H1 (cell line): ENCODE measurements around the gene MINDY1. TPM values are rescaled to one million over a fixed set of nuclear protein-coding genes. Genes with fewer than 3 reads are reported as not detected.

Experiments used
- CTCF ChIA-PET: fragments of 300-600 bp; sonication (Branson Sonifier 250); formaldehyde crosslinking; loops from one replicate; lab custom pipeline; 2021; ENCODE audit not compliant: partially characterized antibody; lab: Charles Lee
- POLR2A ChIA-PET: fragments of 300-600 bp; sonication (Branson Sonifier 250); formaldehyde crosslinking; loops from one replicate; lab custom pipeline; 2021; ENCODE audit warnings: inconsistent platforms; ENCODE audit not compliant: partially characterized antibody; lab: Charles Lee
- DNase-seq, 2 experiments: peaks; one replicate each; pipeline versions ENCODE4 v3.0.0 to v3.0.0-alpha.2; 2010 to 2022; ENCODE audit warnings: low spot score in 2 of 2, low read depth in 1 of 2, mixed read lengths in 1 of 2
- FAIRE-seq: peaks from 2 replicates; lab custom pipeline; 2011; peaks lifted over from hg19 to GRCh38; lab: Jason Lieb, UNC
- H2AFZ ChIP-seq: 2 replicates; pipeline ENCODE4 v1.8.1; 2012; ENCODE audit warnings: low read length, inconsistent platforms
- H2AK5ac ChIP-seq: 2 replicates; pipeline ENCODE4 v1.6.1; 2013; ENCODE audit warnings: low read depth, low read length
- H2BK120ac ChIP-seq: replicated peaks from 2 replicates; pipeline ENCODE3; 2013; ENCODE audit warnings: low read depth, low read length, inconsistent platforms
- H2BK12ac ChIP-seq: 2 replicates; pipeline ENCODE4 v1.6.1; 2013; ENCODE audit warnings: low read depth, low read length
- H2BK15ac ChIP-seq: 2 replicates; pipeline ENCODE4 v1.6.1; 2013; ENCODE audit warnings: low read length
- H2BK20ac ChIP-seq: 2 replicates; pipeline ENCODE4 v1.6.1; 2013; ENCODE audit warnings: low read length
- H2BK5ac ChIP-seq: 2 replicates; pipeline ENCODE4 v1.6.1; 2013; ENCODE audit warnings: low read depth, low read length
- H3K14ac ChIP-seq: 2 replicates; pipeline ENCODE4 v1.6.1; 2013; ENCODE audit warnings: inconsistent platforms; ENCODE audit not compliant: insufficient read length
- H3K18ac ChIP-seq: 2 replicates; pipeline ENCODE4 v1.6.1; 2013; ENCODE audit warnings: low read length; ENCODE audit errors: extremely low read depth
- H3K23ac ChIP-seq: 2 replicates; pipeline ENCODE4 v1.6.1; 2013; ENCODE audit warnings: inconsistent platforms; ENCODE audit not compliant: insufficient read length
- H3K23me2 ChIP-seq: 2 replicates; pipeline ENCODE4 v1.6.1; 2013; ENCODE audit warnings: low read depth, low read length
- H3K27ac ChIP-seq: 2 replicates; pipeline ENCODE4 v1.6.1; 2011; ENCODE audit warnings: low read depth, low read length, inconsistent platforms
- H3K27me3 ChIP-seq, 4 experiments: replicated peaks in 1 of 4; 1 replicate in 1 of 4; 2 replicates in 3 of 4; pipeline versions ENCODE4 v1.6.1 to v1.8.1; 2011 to 2013; ENCODE audit warnings: low read length in 3 of 4, mild to moderate bottlenecking in 3 of 4, inconsistent platforms in 2 of 4, mixed read lengths in 2 of 4, moderate library complexity in 1 of 4; ENCODE audit not compliant: control insufficient read depth in 3 of 4, insufficient read depth in 3 of 4; ENCODE audit errors: extremely low read depth in 1 of 4
- H3K36me3 ChIP-seq, 4 experiments: 2 replicates each; pipeline versions ENCODE4 v1.6.1 to v1.8.1; 2011 to 2013; ENCODE audit warnings: mild to moderate bottlenecking in 4 of 4, low read length in 3 of 4, moderate library complexity in 2 of 4, control low read depth in 1 of 4, inconsistent platforms in 1 of 4; ENCODE audit not compliant: insufficient read depth in 4 of 4, control insufficient read depth in 2 of 4
- H3K4ac ChIP-seq: replicated peaks from 2 replicates; pipeline ENCODE3; 2013; ENCODE audit warnings: low read length, low read depth, mixed read lengths, inconsistent platforms; ENCODE audit not compliant: insufficient read length
- H3K4me1 ChIP-seq, 4 experiments: replicated peaks in 1 of 4; 1 replicate in 1 of 4; 2 replicates in 3 of 4; pipeline versions ENCODE4 v1.6.1 to v1.8.1; 2011 to 2013; ENCODE audit warnings: low read length in 3 of 4, inconsistent platforms in 2 of 4, mixed read lengths in 1 of 4; ENCODE audit not compliant: insufficient read depth in 4 of 4, control insufficient read depth in 3 of 4
- H3K4me2 ChIP-seq, 2 experiments: 2 replicates each; pipeline versions ENCODE4 v1.6.1 to v1.8.1; 2011 to 2013; ENCODE audit warnings: low read depth in 2 of 2, low read length in 2 of 2, control low read depth in 1 of 2, inconsistent platforms in 1 of 2, mild to moderate bottlenecking in 1 of 2; ENCODE audit not compliant: insufficient read depth in 1 of 2
- H3K4me3 ChIP-seq, 4 experiments: fragments of 200-600, 300-600 bp in 1 of 4; sonication (generic), shearing (Covaris generic), sonication (Bioruptor Twin) in 1 of 4; 2 replicates each; pipeline versions ENCODE4 v1.5.1 to v1.8.1; 2011 to 2016; ENCODE audit warnings: low read length in 4 of 4, low read depth in 3 of 4, control low read depth in 2 of 4, inconsistent platforms in 2 of 4, mild to moderate bottlenecking in 2 of 4, mixed read lengths in 1 of 4, moderate library complexity in 1 of 4; ENCODE audit not compliant: insufficient read depth in 2 of 4; ENCODE audit errors: extremely low read depth in 1 of 4
- H3K56ac ChIP-seq: replicated peaks from 2 replicates; pipeline ENCODE3; 2013; ENCODE audit warnings: low read depth, mild to moderate bottlenecking, mixed read lengths, low read length, inconsistent platforms; ENCODE audit not compliant: insufficient read length
- H3K79me1 ChIP-seq: 2 replicates; pipeline ENCODE4 v1.6.1; 2013; ENCODE audit warnings: low read depth, low read length, control low read depth
- H3K79me2 ChIP-seq, 2 experiments: 2 replicates each; pipeline versions ENCODE4 v1.6.1 to v1.8.1; 2012 to 2013; ENCODE audit warnings: low read length in 2 of 2, mild to moderate bottlenecking in 2 of 2, inconsistent platforms in 1 of 2; ENCODE audit not compliant: insufficient read depth in 2 of 2, control insufficient read depth in 1 of 2
- H3K9ac ChIP-seq, 4 experiments: replicated peaks in 1 of 4; 1 replicate in 1 of 4; 2 replicates in 3 of 4; pipeline versions ENCODE4 v1.6.1 to v1.8.1; 2011 to 2013; ENCODE audit warnings: low read depth in 3 of 4, low read length in 3 of 4, control low read depth in 2 of 4, mild to moderate bottlenecking in 2 of 4, moderate library complexity in 2 of 4, inconsistent platforms in 1 of 4; ENCODE audit errors: extremely low read depth in 1 of 4
- H3K9me3 ChIP-seq, 2 experiments: 2 replicates each; pipeline versions ENCODE4 v1.6.1 to v1.8.1; 2012 to 2013; ENCODE audit warnings: mild to moderate bottlenecking in 2 of 2, moderate library complexity in 2 of 2, control low read depth in 1 of 2, inconsistent platforms in 1 of 2, low read depth in 1 of 2, low read length in 1 of 2, mixed read lengths in 1 of 2; ENCODE audit not compliant: insufficient read depth in 2 of 2
- H4K20me1 ChIP-seq, 2 experiments: replicated peaks in 1 of 2; 2 replicates each; pipeline versions ENCODE3 to v1.8.1; 2011 to 2013; ENCODE audit warnings: inconsistent platforms in 2 of 2, low read length in 2 of 2, mild to moderate bottlenecking in 1 of 2; ENCODE audit not compliant: insufficient read depth in 2 of 2, control insufficient read depth in 1 of 2
- H4K5ac ChIP-seq: 2 replicates; pipeline ENCODE4 v1.6.1; 2013; ENCODE audit warnings: low read length, low read depth, mixed read lengths, inconsistent platforms; ENCODE audit not compliant: insufficient read length
- H4K8ac ChIP-seq: 2 replicates; pipeline ENCODE4 v1.8.0; 2013; ENCODE audit warnings: mild to moderate bottlenecking, moderate library complexity, low read length, inconsistent platforms; ENCODE audit not compliant: insufficient read depth; ENCODE audit errors: extremely low read depth
- H4K91ac ChIP-seq: replicated peaks from 2 replicates; pipeline ENCODE3; 2013; ENCODE audit warnings: low read length, mixed read lengths, inconsistent platforms; ENCODE audit not compliant: insufficient read length
- CHD1 ChIP-seq: IDR thresholded peaks from 2 replicates; pipeline ENCODE4 v1.6.1; 2012; ENCODE audit warnings: low read depth, low read length, improper control_type of control experiment
- HDAC2 ChIP-seq, 2 experiments: fragments of 300-600 bp in 1 of 2; sonication (generic) in 1 of 2; IDR thresholded peaks; 2 replicates each; pipeline ENCODE4 v1.6.1; 2011 to 2012; ENCODE audit warnings: low read depth in 2 of 2, low read length in 2 of 2, mild to moderate bottlenecking in 2 of 2, moderate library complexity in 2 of 2, borderline replicate concordance in 1 of 2, inconsistent platforms in 1 of 2
- POLR2AphosphoS5 ChIP-seq: IDR thresholded peaks from 2 replicates; pipeline ENCODE4 v1.6.1; 2011; ENCODE audit warnings: low read depth, low read length
- WGBS, 2 experiments: shearing (Covaris generic) in 1 of 2; methylation state at CpG; one replicate each; pipeline versions ENCODE4 v1.1.6 to v1.1.7; 2013 to 2015; ENCODE audit warnings: low lambda C conversion rate in 2 of 2, mixed read lengths in 2 of 2, inconsistent platforms in 1 of 2, low coverage in 1 of 2, missing lambda C conversion rate in 1 of 2; ENCODE audit not compliant: insufficient replicate concordance in 2 of 2, insufficient coverage in 1 of 2, insufficient read length in 1 of 2; ENCODE audit errors: extremely low coverage in 1 of 2, missing lambda C conversion rate in 1 of 2; 5-methylcytosine and 5-hydroxymethylcytosine counted together
- polyA plus RNA-seq, 7 experiments: library from polyadenylated mRNA; depleted of rRNA in 3 of 7; stranded (reverse) in 5 of 7; unstranded in 2 of 7; fragments of >200 nt in 5 of 7; fragments of 200-250 nt in 2 of 7; gene quantifications; 1 replicate in 5 of 7; 2 replicates in 1 of 7; 4 replicates in 1 of 7; pipeline versions ENCODE4 v1.2.1 to v1.2.3, GENCODE V29; 2011 to 2013; ENCODE audit warnings: missing spikeins in 2 of 7, mixed read lengths in 2 of 7
- total RNA-seq: library from RNA; stranded (reverse); fragmentation: NEBNext Ultra II Directional; extraction: Animal tissue kit (Norgen Biotek cat#: 25700); gene quantifications from 2 replicates; pipeline ENCODE4 v1.2.1, GENCODE V29; 2021
- TF ChIP-seq, protein P1 (sequence below): IDR thresholded peaks from 2 replicates; pipeline ENCODE4 v1.6.1; 2012; ENCODE audit warnings: inconsistent platforms

The MINDY1 gene
- total and polyA plus RNA-seq, 2 of the 8 experiments (the other 6 are each of a cell fraction or from before 2014, with no cell fraction given) = 10.3 to 11.4 TPM

DNA sequence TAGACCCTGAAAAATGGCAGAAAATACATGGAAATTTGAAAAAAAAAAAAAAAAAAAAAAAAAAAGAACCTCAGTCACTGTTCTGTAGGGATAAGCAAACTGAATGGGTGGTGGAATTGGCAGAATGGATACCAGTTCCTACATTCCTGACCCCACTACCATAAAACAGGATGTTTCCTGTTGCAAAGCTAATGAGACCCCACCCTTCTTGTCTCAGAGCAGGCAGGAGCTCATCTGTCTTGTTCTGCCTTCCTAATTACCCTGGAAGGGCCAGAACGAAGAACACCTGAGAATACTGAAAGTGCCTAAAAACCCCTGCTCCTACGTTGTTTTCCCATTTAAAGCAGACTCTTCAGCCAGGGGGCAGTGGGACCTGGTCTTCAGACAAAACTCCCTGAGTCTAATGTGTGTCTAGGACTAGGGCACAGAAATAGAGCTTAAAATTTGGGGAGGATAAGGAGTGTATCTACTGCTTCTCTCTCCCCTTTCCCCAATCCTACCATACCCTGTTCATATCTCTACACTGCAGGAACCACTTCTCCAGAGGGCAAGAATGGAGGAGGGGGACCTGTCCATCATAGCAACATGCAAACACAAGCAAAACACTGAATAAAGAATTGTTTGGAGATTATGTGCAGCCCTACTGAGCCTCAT is 44.8 kb upstream of the MINDY1 start:
- Histone ChIP-seq H2AK5ac (no peak overlapping the region), H2BK5ac (no peak overlapping the region), H3K79me1 (peaks cover 8% of the 10 kb centered on the region; the same call in 1 of the 2 replicates), H3K14ac (no peak overlapping the region), H4K5ac (no peak overlapping the region), H3K79me2 (peaks cover 0 to 6% of the 10 kb centered on the region in 2 experiments; a peak in 2 of 4 replicates), H3K23ac (no peak overlapping the region), H2BK12ac (no peak overlapping the region), H2AFZ (no peak overlapping the region), H3K27ac (no peak overlapping the region), H3K4me1 (peaks cover 0 to 7% (median 3%) of the 10 kb centered on the region in 4 experiments; a peak in 6 of 7 replicates), H3K23me2 (peaks cover 8% of the 10 kb centered on the region; the same call in 1 of the 2 replicates), H3K27me3 (no peaks in the 10 kb centered on the region), H3K9me3 (no peaks in the 10 kb centered on the region), H3K18ac (no peak overlapping the region), H2BK15ac (no peak overlapping the region), H2BK20ac (no peak overlapping the region), H2BK120ac (no peak overlapping the region), H3K4ac (no peak overlapping the region), H3K56ac (no peak overlapping the region), H3K4me2 (no peak overlapping the region), H4K20me1 (peaks cover 0 to 3% of the 10 kb centered on the region in 2 experiments), H3K9ac (no peak overlapping the region; a peak in 1 of 7 replicates), H4K8ac (no peak overlapping the region), H4K91ac (no peak overlapping the region), H3K36me3 (peaks cover 16 to 60% (median 38%) of the 10 kb centered on the region in 4 experiments), H3K4me3 (no peak overlapping the region)
- POLR2A ChIA-PET = interaction anchor here (0.6 to 7.7 kb wide), 7 partner anchors 8 to 438 kb away, joined by 3 to 107 read pairs (median 3); partner anchors contain the start of genes BNIPL, CDC42SE1, LYSMD1 and MLLT11
- WGBS, 2 experiments = 87% methylated on average over 2 of the region's 2 CpGs; no CpG with 5 or more reads in 1 of the 2 experiments
- CTCF ChIA-PET = interaction anchor here (0.8 to 9.6 kb wide), 3 partner anchors 8 to 56 kb away, joined by 3 to 95 read pairs (median 3); partner anchors contain the start of genes CDC42SE1 and MLLT11
- no peak for TF ChIP-seq HDAC2 (IDR thresholded peaks at IDR 0.05; ENCODE audit: borderline replicate concordance in 1 of 2, low read depth in 2 of 2, low read length in 2 of 2)
- TF ChIP-seq POLR2AphosphoS5 = peak; percentile 5; the same call in 1 of the 2 replicates
- no peak for TF ChIP-seq CHD1
- TF ChIP-seq, protein P1, sequence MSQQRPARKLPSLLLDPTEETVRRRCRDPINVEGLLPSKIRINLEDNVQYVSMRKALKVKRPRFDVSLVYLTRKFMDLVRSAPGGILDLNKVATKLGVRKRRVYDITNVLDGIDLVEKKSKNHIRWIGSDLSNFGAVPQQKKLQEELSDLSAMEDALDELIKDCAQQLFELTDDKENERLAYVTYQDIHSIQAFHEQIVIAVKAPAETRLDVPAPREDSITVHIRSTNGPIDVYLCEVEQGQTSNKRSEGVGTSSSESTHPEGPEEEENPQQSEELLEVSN = no peak
- no peak for DNase-seq
- FAIRE-seq = no peak
